ENCODE measurements around the gene NHSL2.

The NHSL2 gene

DNA sequence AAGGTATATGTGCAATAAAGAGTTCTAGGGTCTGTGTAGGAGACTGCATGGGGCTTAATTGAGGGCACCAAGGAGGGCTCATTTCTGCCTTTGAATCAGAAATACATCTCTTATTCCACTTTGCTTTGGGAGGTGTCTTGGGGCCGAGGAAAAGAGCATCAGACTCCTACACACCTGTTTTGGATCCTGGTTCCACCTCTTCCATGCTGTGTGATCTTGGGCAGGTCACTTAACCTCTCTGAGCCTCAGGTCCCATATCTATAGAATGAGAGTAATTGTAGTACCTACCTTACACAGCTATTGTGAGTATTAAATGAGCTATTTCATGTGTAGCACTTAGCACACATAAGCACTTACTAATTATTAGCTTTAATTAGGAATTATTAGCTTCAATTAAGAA is 120.5 kb downstream of the NHSL2 start:
- TF ChIP-seq, protein P1, sequence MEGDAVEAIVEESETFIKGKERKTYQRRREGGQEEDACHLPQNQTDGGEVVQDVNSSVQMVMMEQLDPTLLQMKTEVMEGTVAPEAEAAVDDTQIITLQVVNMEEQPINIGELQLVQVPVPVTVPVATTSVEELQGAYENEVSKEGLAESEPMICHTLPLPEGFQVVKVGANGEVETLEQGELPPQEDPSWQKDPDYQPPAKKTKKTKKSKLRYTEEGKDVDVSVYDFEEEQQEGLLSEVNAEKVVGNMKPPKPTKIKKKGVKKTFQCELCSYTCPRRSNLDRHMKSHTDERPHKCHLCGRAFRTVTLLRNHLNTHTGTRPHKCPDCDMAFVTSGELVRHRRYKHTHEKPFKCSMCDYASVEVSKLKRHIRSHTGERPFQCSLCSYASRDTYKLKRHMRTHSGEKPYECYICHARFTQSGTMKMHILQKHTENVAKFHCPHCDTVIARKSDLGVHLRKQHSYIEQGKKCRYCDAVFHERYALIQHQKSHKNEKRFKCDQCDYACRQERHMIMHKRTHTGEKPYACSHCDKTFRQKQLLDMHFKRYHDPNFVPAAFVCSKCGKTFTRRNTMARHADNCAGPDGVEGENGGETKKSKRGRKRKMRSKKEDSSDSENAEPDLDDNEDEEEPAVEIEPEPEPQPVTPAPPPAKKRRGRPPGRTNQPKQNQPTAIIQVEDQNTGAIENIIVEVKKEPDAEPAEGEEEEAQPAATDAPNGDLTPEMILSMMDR (IDR thresholded peaks at IDR 0.05) = no peak
- no peak for TF ChIP-seq ZFX (IDR thresholded peaks at IDR 0.05; ENCODE audit: borderline replicate concordance)
- H3K27ac ChIP-seq = no peak overlapping the region

DNA sequence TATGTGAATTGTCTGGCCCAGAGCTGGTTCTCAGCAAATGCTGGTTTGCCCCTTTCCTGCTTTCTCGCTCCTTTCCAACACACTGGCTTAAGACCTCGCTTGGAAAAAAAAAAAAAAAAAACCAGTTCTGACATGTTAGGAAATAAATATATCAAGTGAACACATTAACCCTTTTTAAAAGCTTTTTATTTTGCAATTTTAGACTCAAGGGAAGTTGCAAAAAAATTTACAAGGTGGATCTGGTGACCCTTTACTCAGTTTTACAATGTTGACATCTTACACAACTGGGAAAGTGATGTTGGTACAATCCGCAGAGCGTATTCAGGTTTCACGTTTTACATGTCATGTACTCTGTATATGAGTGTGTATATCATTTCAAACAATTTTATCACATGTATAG is 121.0 kb downstream of the NHSL2 start:
- no peak overlapping the region for H3K27ac ChIP-seq

DNA sequence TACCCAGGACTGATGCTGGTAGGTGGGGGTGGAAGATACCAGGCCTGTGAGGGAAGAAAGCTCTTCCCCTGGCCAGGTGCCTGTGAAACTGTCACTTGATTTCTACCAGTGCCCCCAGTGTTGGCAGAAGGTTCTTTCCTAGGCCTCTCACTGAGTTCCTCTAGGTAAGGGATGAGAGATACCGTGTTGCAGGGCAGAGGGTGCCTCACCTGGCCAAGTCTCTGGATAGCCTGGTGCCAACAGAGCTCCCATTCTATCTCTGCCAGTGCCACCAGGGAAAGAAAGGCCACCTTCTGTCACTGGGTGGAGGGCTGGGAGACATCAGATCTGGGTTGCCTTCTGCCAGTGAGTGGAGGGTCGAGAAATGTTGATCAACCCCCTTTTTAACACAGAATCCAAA is 127.0 kb downstream of the NHSL2 start:
- no peak for TF ChIP-seq ZFX (IDR thresholded peaks at IDR 0.05; ENCODE audit: borderline replicate concordance)
- TF ChIP-seq, protein P1 (IDR thresholded peaks at IDR 0.05) = no peak
- H3K27ac ChIP-seq = no peak overlapping the region

More for the DNA sequence above, 121.0 kb downstream of the NHSL2 start:
- TF ChIP-seq ZFX (IDR thresholded peaks at IDR 0.05; ENCODE audit: borderline replicate concordance) = no peak
- TF ChIP-seq, protein P1 (IDR thresholded peaks at IDR 0.05) = no peak

DNA sequence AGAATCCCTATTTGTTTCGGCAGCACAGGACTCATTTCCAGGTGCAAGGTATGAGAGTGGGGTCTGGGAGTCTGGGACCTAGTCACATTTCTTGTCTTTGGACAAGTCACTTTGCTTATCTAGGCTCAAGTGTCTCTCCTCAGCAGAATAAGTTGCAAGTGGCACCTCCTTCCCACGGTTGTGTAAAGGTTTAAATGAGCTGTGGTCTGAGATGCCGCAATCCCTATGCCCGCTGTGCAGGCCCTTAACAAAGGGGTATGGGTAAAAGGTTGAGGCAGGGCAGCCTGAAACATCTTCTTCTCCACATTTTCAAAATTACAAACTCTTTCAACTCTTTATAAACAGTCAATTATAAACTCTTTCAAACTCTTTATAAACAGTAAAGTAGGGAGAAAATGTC is 127.4 kb downstream of the NHSL2 start:
- TF ChIP-seq, protein P1 (IDR thresholded peaks at IDR 0.05) = no peak
- no peak for TF ChIP-seq ZFX (IDR thresholded peaks at IDR 0.05; ENCODE audit: borderline replicate concordance)
- H3K27ac ChIP-seq = no peak overlapping the region

DNA sequence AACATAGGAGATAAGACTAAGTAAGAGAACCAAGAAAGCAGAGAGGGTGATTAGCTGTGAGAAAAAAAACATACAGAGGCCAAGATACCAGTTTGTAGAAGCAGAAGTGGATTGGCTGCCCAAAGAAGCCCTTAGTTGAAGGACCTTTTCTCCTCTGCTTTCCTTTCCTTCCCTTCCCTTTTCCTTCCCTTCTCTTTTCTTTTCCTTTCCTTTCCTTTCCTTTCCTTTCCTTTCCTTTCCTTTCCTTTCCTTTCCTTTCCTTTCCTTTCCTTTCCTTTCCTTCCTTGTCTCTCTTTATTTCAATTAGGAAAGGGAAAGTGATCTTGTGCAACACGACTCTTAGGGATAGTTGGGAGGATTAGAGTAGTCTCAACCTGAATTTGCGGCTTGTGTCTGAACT is 128.2 kb downstream of the NHSL2 start:
- H3K27ac ChIP-seq = no peak overlapping the region
- TF ChIP-seq, protein P1 (IDR thresholded peaks at IDR 0.05) = no peak
- TF ChIP-seq ZFX (IDR thresholded peaks at IDR 0.05; ENCODE audit: borderline replicate concordance) = no peak

DNA sequence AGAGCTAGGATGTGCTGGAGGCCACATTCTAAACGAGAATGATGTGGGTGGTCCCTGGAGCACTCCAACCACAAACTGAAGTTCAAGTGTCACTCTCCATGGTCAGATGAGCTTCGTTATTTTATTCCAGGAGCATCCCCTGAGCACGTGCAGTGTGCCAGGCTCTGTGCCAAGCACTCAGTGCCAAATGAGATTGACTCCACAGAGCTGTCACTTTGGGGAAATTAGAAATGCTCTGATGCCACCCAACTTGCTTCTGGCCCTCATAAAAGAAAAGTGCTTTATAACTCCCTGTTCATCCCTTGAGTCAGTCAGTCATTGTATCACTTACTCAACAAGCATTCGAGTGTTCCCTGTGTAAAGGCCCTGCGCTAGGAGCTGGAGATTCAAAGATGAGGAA is 129.9 kb downstream of the NHSL2 start:
- TF ChIP-seq ZFX (IDR thresholded peaks at IDR 0.05; ENCODE audit: borderline replicate concordance) = no peak
- TF ChIP-seq, protein P1 (IDR thresholded peaks at IDR 0.05) = no peak
- H3K27ac ChIP-seq = no peak overlapping the region

DNA sequence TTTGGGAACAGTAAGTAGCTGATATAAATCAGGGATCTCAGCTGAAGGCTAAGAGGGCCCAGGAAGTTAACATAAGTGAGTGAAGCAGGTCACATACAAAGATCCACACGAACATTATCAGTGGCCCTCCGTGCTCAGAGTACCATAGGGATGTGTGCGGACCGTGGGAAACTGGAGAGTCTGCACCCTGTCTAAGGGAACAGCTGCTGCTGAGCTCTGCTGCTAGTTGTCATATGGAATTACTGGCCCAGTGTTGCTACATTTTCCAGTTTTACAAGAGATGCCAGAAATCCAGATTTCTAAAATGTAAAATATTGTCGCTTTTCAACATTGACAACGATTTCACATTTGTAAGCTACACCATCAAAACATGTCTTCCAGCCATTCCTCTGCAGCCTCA is 130.5 kb downstream of the NHSL2 start:
- no peak overlapping the region for H3K27ac ChIP-seq
- TF ChIP-seq, protein P1 (IDR thresholded peaks at IDR 0.05) = no peak
- TF ChIP-seq ZFX (IDR thresholded peaks at IDR 0.05; ENCODE audit: borderline replicate concordance) = no peak

Data from 22Rv1 (cell line).